Measurements from ENCODE around the gene ATP1A2.

ATP1A2 gene

GRCh38 chr1:160151303-160151702 is 35.7 kb downstream of the ATP1A2 start, which contains the start of gene ATP1A4:
Gene ATP1A4 (plus strand): TSS chr1:160151603. CDS start chr1:160152041, 438 bp downstream.
- no peak for ATAC-seq

GRCh38 chr1:160154790-160155189 is 39.2 kb downstream of the ATP1A2 start:
- no peak for ATAC-seq

- no peak for ATAC-seq
These were observed 40.8 kb downstream of the ATP1A2 start for GRCh38 chr1:160156361-160156760.

GRCh38 chr1:160157174-160157573 is 41.6 kb downstream of the ATP1A2 start:
- no peak for ATAC-seq

GRCh38 chr1:160158031-160158430 is 42.5 kb downstream of the ATP1A2 start:
- no peak for ATAC-seq

- no peak for ATAC-seq
These were observed 43.0 kb downstream of the ATP1A2 start for GRCh38 chr1:160158534-160158933.

DNA sequence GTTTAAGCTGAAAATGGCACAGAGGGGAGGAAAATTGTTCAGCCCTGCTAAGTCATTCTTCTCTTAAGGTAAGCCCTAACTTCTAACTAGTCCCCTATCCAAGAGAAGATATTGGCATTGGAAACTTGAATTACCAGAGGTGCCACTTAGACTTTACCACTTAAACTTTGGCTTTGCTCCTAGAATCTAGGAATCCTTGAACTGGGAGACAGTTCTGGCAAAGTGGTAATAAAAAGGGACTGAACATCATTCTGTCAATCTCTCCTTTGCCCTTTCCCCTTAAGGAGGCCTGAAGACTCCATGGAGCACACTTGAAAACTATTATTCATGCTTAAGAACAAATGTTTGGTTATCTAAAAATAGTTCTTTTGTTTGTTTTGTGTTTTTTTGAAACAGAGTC is 44.3 kb downstream of the ATP1A2 start:
- ATAC-seq = no peak

DNA sequence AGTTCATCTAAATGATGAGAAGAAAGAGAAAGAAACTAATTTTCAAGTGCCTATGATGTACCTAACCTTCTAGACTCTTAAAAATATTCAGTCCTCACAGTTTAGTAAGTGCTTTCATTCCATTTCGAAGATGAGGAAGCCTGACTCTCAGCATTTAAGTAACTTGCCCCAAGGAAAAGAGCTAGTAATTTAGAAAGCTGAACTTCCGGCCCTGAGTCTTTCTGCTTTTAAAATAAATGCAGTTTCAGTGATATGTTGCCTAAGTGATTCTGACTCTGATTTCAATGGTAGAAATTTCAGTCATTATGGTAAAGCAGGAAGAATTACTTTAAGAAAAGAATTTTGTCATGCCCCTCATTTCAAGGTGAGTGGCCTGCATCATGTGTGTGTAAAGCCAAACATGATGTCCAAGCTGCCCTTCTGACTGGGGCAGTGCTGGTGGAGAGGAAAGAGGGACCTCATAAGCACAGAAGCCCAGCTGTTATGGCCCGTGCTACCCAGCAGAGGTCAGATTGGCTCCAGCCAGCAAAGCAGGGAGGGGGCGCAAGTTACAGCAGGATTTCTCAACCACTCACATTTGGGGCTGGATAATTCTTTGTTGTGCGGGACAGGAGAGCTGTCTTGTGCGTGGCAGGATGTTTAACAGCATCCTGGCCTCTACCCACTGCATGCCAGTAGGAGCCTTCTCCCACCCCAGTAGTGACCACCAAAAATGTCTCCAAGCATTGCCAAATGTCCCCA is 46.6 kb downstream of the ATP1A2 start:
- no peak for ATAC-seq

GRCh38 chr1:160162931-160163330 is 47.4 kb downstream of the ATP1A2 start:
- ATAC-seq = no peak

- ATAC-seq = no peak
These were observed 48.1 kb downstream of the ATP1A2 start for GRCh38 chr1:160163615-160164014.

GRCh38 chr1:160164121-160164520 is 48.6 kb downstream of the ATP1A2 start:
- ATAC-seq = no peak

GRCh38 chr1:160166166-160166868 is 50.8 kb downstream of the ATP1A2 start:
- no peak for ATAC-seq

- no peak for ATAC-seq
These were observed 51.5 kb downstream of the ATP1A2 start for GRCh38 chr1:160167056-160167455.

DNA sequence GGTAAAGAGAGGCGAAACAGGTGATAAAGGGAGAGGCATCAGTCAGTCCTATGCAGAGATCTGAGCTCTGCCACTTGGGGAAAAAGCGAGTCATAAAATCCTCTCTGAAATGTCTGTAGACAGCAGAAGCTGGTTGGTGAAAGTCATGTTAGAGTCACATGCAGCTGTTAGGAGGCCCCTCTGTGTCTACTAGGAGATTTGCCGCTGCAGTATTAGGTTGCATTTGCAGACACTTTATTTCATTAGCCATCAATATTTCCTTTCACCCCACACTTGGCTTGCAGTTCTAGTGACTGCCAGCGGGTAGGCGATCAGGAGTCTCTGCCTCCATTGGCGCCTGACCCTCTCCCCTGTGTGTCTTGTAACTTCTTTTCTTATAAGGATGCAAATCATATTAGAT is 52.0 kb downstream of the ATP1A2 start:
- peak; percentile 82 to 90 for ATAC-seq

DNA sequence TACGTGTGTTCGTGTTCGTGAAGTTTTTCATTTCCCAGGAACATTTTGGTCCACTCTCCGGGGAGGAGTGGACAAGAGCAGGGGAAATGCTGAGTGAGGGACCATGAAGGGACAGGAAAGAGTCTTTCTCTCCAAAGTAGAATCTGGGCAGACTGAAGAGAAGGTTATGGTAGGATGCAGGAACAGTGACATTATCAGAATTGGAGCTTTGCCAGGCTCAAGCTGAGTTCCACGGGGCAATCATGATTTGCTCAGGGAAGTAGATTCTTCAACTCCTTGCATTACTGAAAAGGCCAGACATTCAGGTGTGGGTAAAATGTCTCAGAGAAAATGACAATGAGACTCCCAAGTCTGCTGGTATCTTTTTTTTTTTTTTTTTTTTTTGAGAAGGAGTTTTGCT is 52.5 kb downstream of the ATP1A2 start:
- ATAC-seq = no peak

- no peak for ATAC-seq
These were observed 53.2 kb downstream of the ATP1A2 start for GRCh38 chr1:160168609-160169369.

DNA sequence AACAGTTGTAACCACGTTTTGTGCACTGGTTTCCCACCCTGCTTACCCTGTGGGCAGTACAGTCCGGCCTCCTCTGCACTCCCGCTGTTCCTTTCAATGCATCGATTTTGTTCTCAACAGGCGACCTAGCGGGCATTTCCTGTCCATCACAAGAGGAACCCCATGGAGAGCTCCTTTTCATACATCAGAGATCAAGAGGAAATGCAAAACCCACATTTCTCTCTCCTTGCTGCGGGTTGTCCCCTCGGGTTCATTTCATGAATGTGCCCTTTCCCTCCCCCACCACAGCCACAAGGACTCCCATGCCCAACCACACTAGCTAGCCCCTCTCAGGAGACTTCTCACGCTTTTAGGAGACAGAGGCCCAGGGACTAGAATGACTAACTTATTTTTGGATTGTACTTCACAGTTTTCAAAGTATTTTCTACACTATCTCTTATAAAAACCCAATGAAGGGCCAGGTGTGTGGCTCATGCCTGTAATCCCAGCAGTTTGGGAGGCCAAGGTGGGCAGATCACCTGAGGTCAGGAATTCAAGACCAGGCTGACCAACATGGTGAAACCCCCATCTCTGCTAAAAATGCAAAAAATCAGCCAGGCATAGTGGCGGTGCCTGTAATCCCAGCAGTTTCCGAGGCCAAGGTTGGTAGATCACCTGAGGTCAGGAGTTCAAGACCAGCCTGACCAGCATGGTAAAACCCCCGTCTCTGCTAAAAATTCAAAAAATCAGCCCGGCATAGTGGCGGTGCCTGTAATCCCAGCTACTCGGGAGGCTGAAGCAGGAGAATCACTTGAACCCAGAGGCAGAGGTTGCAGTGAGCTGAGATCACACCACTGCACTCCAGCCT is 54.2 kb downstream of the ATP1A2 start:
- peak in 1 of 2 donors; percentile 60 for ATAC-seq

- no peak for ATAC-seq
These were observed 55.8 kb downstream of the ATP1A2 start for GRCh38 chr1:160171354-160171753.

GRCh38 chr1:160171980-160172379 is 56.4 kb downstream of the ATP1A2 start:
- no peak for ATAC-seq

DNA sequence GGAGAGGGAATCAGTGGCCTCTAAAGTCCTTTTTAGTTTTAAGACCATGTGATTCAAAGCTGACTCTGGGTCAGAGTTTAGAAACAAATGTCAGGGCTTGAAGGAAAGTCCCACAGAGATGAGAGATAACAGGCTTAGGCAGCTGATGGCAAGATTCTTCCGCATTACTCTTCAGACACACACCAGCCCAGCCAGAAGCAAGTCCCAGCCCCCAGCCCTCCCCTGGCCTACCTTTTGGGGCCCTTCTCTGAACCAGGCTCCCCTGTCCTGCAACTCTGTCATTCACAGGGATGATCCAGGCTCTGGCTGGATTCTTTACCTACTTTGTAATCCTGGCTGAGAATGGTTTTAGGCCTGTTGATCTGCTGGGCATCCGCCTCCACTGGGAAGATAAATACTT is 61.7 kb downstream of the ATP1A2 start:
- peak in 1 of 2 donors; percentile 67 for ATAC-seq

DNA sequence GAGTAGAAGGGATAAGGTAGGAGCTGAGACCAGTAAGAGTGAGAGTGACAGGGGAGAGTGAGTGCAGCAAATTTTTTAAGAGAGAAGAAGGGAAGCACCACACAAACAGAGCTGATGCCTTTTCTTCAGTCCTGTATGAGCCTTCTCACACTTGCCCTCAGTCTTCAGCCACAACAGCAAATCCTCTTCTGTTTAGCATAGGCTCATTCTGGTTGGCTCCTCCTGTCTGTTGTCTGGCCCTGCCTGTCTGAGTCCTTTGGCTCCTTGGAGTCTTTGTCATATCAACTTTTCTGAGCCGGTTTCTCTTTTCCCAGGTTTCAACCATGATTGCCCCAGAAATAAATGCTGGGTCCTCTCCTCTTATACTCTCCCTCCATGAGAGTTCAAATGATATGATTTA is 62.1 kb downstream of the ATP1A2 start:
- ATAC-seq = no peak

- ATAC-seq = no peak
These were observed 63.2 kb downstream of the ATP1A2 start for GRCh38 chr1:160178731-160179130.

GRCh38 chr1:160179336-160179735 is 63.8 kb downstream of the ATP1A2 start:
- ATAC-seq = no peak
